ENCODE measurements around the gene ZNF451.
"Not testable (repeated sequence)": the region's sequence is repeated elsewhere in the genome, so short reads cannot be mapped to it uniquely, and the experiment has no call there.

ZNF451 gene

GRCh38 chr6:57091375-57091774 is 1.4 kb downstream of the ZNF451 start:
- not testable (repeated sequence) for FAIRE-seq; DNase-seq (ENCODE audit: insufficient read length, low spot score)

- FAIRE-seq (no peak), DNase-seq (ENCODE audit: insufficient read length, low spot score) (no peak)
Measured at GRCh38 chr6:57094689-57095088, 4.7 kb downstream of the ZNF451 start.

DNA sequence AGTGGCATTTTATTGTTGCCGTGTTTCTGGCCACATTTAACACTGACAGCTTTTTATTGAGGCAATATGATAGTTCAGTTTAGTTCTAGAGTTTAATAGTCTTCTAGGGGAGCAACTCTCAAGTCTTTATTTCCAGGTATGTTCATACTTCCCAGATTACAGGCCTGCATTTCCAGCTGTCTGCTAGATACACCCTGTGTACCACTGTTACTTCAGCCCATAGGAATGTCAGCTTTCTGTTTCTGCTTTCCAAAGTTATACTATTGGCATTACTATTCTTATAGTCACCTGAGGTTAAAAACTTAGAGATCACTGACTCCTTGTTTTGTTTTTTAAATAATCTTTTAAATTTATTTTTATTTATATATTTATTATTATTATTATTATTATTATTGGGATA is 7.6 kb downstream of the ZNF451 start:
- FAIRE-seq (no peak), DNase-seq (ENCODE audit: insufficient read length, low spot score) (no peak)

GRCh38 chr6:57102976-57103375 is 13.0 kb downstream of the ZNF451 start:
- FAIRE-seq (no peak), DNase-seq (ENCODE audit: insufficient read length, low spot score) (no peak)

- DNase-seq (ENCODE audit: insufficient read length, low spot score) (no peak), FAIRE-seq (peak; percentile 75)
Measured at GRCh38 chr6:57104336-57104735, 14.3 kb downstream of the ZNF451 start.

GRCh38 chr6:57106990-57107389 is 17.0 kb downstream of the ZNF451 start:
- FAIRE-seq (no peak), DNase-seq (ENCODE audit: insufficient read length, low spot score) (no peak)

- peak; percentile 13 for DNase-seq (ENCODE audit: insufficient read length, low spot score)
Measured at GRCh38 chr6:57108691-57109090, 18.7 kb downstream of the ZNF451 start.

GRCh38 chr6:57109880-57110279 is 19.9 kb downstream of the ZNF451 start:
- DNase-seq (ENCODE audit: insufficient read length, low spot score) (no peak), FAIRE-seq (no peak)

More at GRCh38 chr6:57108691-57109090, 18.7 kb downstream of the ZNF451 start:
- FAIRE-seq = peak; percentile 69

DNA sequence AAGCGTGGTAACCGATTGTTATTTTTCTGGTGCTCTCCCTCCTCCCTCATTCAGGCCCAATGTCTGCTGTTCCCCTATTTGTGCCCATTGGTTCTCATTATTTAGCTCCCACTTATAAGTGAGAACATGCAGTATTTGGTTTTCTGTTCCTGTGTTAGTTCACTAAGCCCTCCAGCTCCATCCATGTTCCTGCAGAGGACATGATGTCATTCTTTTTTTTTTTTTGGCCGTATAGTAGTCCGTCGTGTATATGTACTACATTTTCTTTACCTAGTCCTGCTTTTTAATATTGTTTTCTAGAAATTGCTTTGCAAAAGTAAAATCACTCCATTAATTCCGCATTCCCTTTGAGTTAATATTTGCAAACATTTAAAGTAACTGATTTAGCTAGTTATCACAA is 23.1 kb downstream of the ZNF451 start:
- DNase-seq (ENCODE audit: insufficient read length, low spot score) (no peak), FAIRE-seq (no peak)

GRCh38 chr6:57116776-57117175 is 26.8 kb downstream of the ZNF451 start:
- FAIRE-seq = no peak

GRCh38 chr6:57117796-57118195 is 27.8 kb downstream of the ZNF451 start:
- DNase-seq (ENCODE audit: insufficient read length, low spot score) = no peak
- FAIRE-seq = no peak

More at GRCh38 chr6:57116776-57117175, 26.8 kb downstream of the ZNF451 start:
- DNase-seq (ENCODE audit: insufficient read length, low spot score) = no peak

DNA sequence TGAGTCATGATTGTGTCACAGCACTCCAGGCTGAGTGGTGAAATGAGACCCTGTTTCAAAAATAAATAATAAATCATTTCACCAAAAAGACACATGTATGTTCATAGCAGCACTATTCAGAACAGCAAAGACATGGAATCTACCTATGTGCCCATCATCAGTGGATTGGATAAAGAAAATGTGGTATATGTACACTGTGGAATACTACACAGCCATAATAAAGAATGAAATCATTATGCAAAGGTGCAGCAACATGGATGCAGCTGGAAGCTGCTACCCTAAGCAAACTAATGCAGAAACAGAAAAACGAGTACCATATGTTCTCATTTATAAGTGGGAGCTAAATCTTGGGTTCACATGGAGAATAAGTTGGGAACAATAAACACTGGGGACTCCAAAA is 33.1 kb downstream of the ZNF451 start:
- DNase-seq (ENCODE audit: insufficient read length, low spot score) (no peak), FAIRE-seq (no peak)

DNA sequence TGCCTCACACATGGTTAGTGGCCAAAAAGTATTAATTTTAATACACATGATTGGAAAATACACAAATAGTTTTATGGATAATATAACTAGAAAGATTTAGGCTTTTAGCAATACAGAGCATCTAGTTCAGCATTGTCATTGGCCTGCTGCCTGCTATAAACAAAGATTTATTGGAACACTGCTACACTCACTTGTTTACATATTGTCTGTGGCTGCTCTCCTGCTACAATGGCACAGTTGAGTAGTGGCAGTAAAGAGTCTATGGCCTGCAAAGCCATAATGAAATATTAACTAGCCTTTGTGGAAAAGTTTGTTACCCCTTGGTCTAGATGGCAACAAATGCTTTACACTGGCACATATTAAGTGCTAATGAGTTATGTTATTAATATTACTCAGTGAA is 37.8 kb downstream of the ZNF451 start:
- DNase-seq (ENCODE audit: insufficient read length, low spot score) = no peak
- no peak for FAIRE-seq

DNA sequence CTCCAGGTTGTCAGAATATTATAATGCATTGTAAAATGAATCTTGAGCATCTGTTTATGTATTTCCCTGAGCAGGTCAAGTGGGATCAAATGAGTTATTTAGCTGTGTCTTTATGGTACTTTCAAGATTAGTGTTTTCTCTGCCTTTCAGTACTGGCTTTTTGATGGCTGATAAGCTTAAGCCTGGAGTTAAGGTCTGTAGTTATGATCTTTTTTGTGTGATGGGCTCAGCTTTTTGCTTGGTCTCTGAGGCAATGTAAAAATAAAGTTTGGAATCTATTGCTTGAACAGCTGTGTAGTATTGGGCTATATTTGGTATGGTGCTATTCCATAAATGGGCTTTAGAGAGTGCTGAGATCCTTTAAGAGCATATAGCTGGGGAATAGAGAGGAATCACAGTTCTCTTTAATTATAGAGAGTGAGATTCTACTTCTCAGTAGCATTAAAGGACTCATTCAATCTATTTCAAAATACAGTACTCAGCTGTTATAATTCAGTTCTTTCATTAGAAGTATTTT is 40.7 kb downstream of the ZNF451 start:
- FAIRE-seq (no peak), DNase-seq (ENCODE audit: insufficient read length, low spot score) (no peak)

- FAIRE-seq = no peak
- no peak for DNase-seq (ENCODE audit: insufficient read length, low spot score)
Measured at GRCh38 chr6:57134954-57135353, 45.0 kb downstream of the ZNF451 start.

DNA sequence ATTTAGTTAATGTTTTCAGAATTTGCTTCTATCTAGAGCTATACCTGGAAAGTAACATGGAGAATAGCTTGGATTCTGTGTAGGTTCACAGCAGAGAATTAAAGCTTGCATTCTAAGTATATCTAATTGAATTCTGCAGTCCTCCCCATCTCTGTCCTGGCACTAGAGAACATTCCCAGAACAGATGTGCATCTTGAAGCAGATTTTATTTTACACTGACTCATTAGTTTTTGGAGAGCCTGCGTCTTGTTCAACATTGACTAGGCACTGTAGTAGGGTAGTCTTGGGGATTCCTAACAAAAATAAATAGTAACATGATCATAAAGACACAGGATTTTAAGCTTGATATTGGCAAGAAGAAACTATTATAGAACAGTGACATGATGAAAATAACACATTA is 45.9 kb downstream of the ZNF451 start:
- DNase-seq (ENCODE audit: insufficient read length, low spot score) = no peak

GRCh38 chr6:57137350-57137749 is 47.4 kb downstream of the ZNF451 start:
- no peak for FAIRE-seq

More for the DNA sequence above, 45.9 kb downstream of the ZNF451 start:
- no peak for FAIRE-seq

GRCh38 chr6:57138026-57138425 is 48.0 kb downstream of the ZNF451 start:
- DNase-seq (ENCODE audit: insufficient read length, low spot score) = no peak
- FAIRE-seq = no peak

More at GRCh38 chr6:57137350-57137749, 47.4 kb downstream of the ZNF451 start:
- no peak for DNase-seq (ENCODE audit: insufficient read length, low spot score)

DNA sequence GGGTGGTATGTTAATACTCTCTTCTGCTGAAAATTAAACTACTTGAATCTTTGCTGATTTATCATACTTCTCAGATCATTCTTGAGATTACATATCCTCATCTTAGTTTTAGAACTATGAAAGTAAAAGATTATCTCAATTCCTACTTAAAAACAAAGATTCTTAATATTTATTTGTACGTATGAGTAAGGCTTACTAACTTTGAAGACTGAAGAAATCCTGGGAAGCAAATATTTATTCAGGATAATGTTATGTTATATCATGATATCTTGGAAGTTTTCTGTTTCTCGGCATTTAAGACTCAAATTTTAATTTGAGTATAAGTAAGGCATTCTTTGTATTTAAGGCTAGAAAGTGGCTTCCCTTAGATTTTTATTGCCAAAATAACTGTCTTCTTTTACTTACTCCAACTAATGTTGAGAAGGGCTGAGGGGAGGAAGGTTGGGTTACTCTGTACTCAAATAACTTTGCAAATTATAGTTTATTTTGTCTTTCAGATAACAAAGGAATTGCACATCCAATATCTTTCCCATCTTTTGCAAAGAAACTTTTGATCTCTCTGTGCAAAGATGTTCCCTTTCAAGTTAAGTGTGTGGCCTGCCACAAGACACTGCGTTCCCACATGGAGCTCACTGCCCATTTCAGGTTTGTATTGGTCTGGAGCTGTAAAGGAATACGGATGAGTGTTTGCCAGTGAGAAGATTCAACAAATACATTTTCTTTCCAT is 51.6 kb downstream of the ZNF451 start:
- FAIRE-seq = no peak

GRCh38 chr6:57142178-57142525 is 52.2 kb downstream of the ZNF451 start:
- DNase-seq (ENCODE audit: insufficient read length, low spot score) (no peak), FAIRE-seq (no peak)

More for the DNA sequence above, 51.6 kb downstream of the ZNF451 start:
- no peak for DNase-seq (ENCODE audit: insufficient read length, low spot score)

GRCh38 chr6:57143690-57144089 is 53.7 kb downstream of the ZNF451 start:
- DNase-seq (ENCODE audit: insufficient read length, low spot score) = no peak
- FAIRE-seq = peak; percentile 66

- DNase-seq (ENCODE audit: insufficient read length, low spot score) (no peak), FAIRE-seq (no peak)
Measured at GRCh38 chr6:57147401-57147800, 57.4 kb downstream of the ZNF451 start.

Data from GM19239 (cell line).